Thymus (tissue), 11 donors: ENCODE measurements around the gene PRUNE2. TPM values are rescaled to one million over a fixed set of nuclear protein-coding genes. Genes with fewer than 3 reads are reported as not detected.

Experiments
- DNase-seq, 9 donors: peaks; one replicate each; pipeline ENCODE4 v3.0.0-alpha.2; 2013; ENCODE audit warnings: low spot score in 9 of 9, low read depth in 6 of 9, missing footprints in 1 of 9
- H3K27ac ChIP-seq, 2 donors: one replicate each; pipeline ENCODE4 v1.5.1; 2013; ENCODE audit warnings: control low read depth in 1 of 2, low read depth in 1 of 2, low read length in 1 of 2, mild to moderate bottlenecking in 1 of 2, moderate library complexity in 1 of 2
- H3K27me3 ChIP-seq, 2 donors: one replicate each; pipeline ENCODE4 v1.5.1; 2013; ENCODE audit warnings: low read length in 1 of 2; ENCODE audit not compliant: control insufficient read depth in 2 of 2, insufficient read depth in 1 of 2
- H3K36me3 ChIP-seq, 2 donors: one replicate each; pipeline ENCODE4 v1.5.1; 2013; ENCODE audit warnings: low read length in 1 of 2, mild to moderate bottlenecking in 1 of 2, moderate library complexity in 1 of 2; ENCODE audit not compliant: control insufficient read depth in 2 of 2, insufficient read depth in 2 of 2
- H3K4me1 ChIP-seq, 2 donors: one replicate each; pipeline ENCODE4 v1.5.1; 2013; ENCODE audit warnings: low read length in 2 of 2; ENCODE audit not compliant: control insufficient read depth in 2 of 2, insufficient read depth in 2 of 2
- H3K4me3 ChIP-seq, 2 donors: one replicate each; pipeline ENCODE4 v1.5.1; 2013; ENCODE audit warnings: low read length in 2 of 2, control low read depth in 1 of 2, mild to moderate bottlenecking in 1 of 2
- H3K9me3 ChIP-seq, 2 donors: one replicate each; pipeline ENCODE4 v1.5.1; 2013; ENCODE audit warnings: low read length in 1 of 2, mild to moderate bottlenecking in 1 of 2; ENCODE audit not compliant: control insufficient read depth in 2 of 2, insufficient read depth in 1 of 2
- WGBS: extraction: QIAGEN DNeasy Blood & Tissue Kit; methylation state at CpG from one replicate; pipeline ENCODE4 v1.1.7; 2013; 5-methylcytosine and 5-hydroxymethylcytosine counted together
- polyA plus RNA-seq: library from polyadenylated mRNA; stranded (reverse); fragments of 200-250 nt; gene quantifications from one replicate; pipeline ENCODE4 v1.2.3, GENCODE V29; 2013
- total RNA-seq: library from RNA; stranded (reverse); fragments of 120-200 nt; gene quantifications from one replicate; pipeline ENCODE4 v1.2.4, GENCODE V29; 2013
- donor health status: healthy.

Gene PRUNE2
- total and polyA plus RNA-seq, 2 donors: 2.0 to 3.4 TPM

GRCh38 chr9:76835571-76836283 lies 70.2 kb downstream of the PRUNE2 start:
- Histone ChIP-seq H3K27ac (no peak overlapping the region), H3K9me3 (no peaks in the 10 kb centered on the region), H3K36me3 (no peaks in the 10 kb centered on the region), H3K4me3 (no peak overlapping the region), H3K4me1 (no peaks in the 10 kb centered on the region), H3K27me3 (no peaks in the 10 kb centered on the region)
- no peak for DNase-seq
- WGBS: 84% methylated on average over 7 of the region's 7 CpGs

GRCh38 chr9:76828447-76828846 lies 77.5 kb downstream of the PRUNE2 start:
- no peak for DNase-seq
- 79% methylated on average over 3 of the region's 3 CpGs for WGBS
- Histone ChIP-seq H3K4me3 (no peak overlapping the region), H3K36me3 (no peaks in the 10 kb centered on the region), H3K4me1 (no peaks in the 10 kb centered on the region), H3K27ac (no peak overlapping the region), H3K27me3 (no peaks in the 10 kb centered on the region), H3K9me3 (no peaks in the 10 kb centered on the region)

GRCh38 chr9:76827296-76828080 lies 78.4 kb downstream of the PRUNE2 start:
- Histone ChIP-seq H3K27me3 (no peaks in the 10 kb centered on the region), H3K27ac (no peak overlapping the region), H3K9me3 (no peaks in the 10 kb centered on the region), H3K4me3 (no peak overlapping the region), H3K4me1 (no peaks in the 10 kb centered on the region), H3K36me3 (no peaks in the 10 kb centered on the region)
- WGBS: 93% methylated on average over 9 of the region's 9 CpGs
- DNase-seq: no peak

- Histone ChIP-seq H3K36me3 (no peaks in the 10 kb centered on the region), H3K27me3 (no peaks in the 10 kb centered on the region), H3K4me1 (no peaks in the 10 kb centered on the region), H3K9me3 (no peaks in the 10 kb centered on the region), H3K27ac (no peak overlapping the region), H3K4me3 (no peak overlapping the region)
- DNase-seq: no peak
- WGBS: 94% methylated on average over 6 of the region's 6 CpGs
Measured at GRCh38 chr9:76820431-76820830, 85.5 kb downstream of the PRUNE2 start.

GRCh38 chr9:76818271-76818670 lies 87.6 kb downstream of the PRUNE2 start:
- H3K9me3 ChIP-seq: no peaks in the 10 kb centered on the region
- H3K4me3 ChIP-seq: no peak overlapping the region
- H3K27me3 ChIP-seq: no peaks in the 10 kb centered on the region
- DNase-seq: no peak
- H3K36me3 ChIP-seq: no peaks in the 10 kb centered on the region
- H3K4me1 ChIP-seq: no peaks in the 10 kb centered on the region
- 85% methylated on average over 4 of the region's 4 CpGs for WGBS
- no peak overlapping the region for H3K27ac ChIP-seq

- no peaks in the 10 kb centered on the region for H3K9me3 ChIP-seq
- H3K27ac ChIP-seq: no peak overlapping the region
- no peaks in the 10 kb centered on the region for H3K27me3 ChIP-seq
- no peak overlapping the region for H3K4me3 ChIP-seq
- no peaks in the 10 kb centered on the region for H3K4me1 ChIP-seq
- 94% methylated on average over 1 of the region's 1 CpG for WGBS
- DNase-seq: no peak
- no peaks in the 10 kb centered on the region for H3K36me3 ChIP-seq
Measured at GRCh38 chr9:76817489-76817888, 88.4 kb downstream of the PRUNE2 start.

- Histone ChIP-seq H3K27ac (no peak overlapping the region), H3K4me1 (no peaks in the 10 kb centered on the region), H3K36me3 (no peaks in the 10 kb centered on the region), H3K27me3 (peaks cover 0 to 3% of the 10 kb centered on the region in 2 donors), H3K4me3 (no peak overlapping the region), H3K9me3 (no peaks in the 10 kb centered on the region)
- no peak for DNase-seq
- WGBS: 90% methylated on average over 6 of the region's 6 CpGs
Measured at GRCh38 chr9:76812591-76812990, 93.3 kb downstream of the PRUNE2 start.

- Histone ChIP-seq H3K4me1 (no peaks in the 10 kb centered on the region), H3K9me3 (no peaks in the 10 kb centered on the region), H3K27me3 (peaks cover 0 to 3% of the 10 kb centered on the region in 2 donors), H3K4me3 (no peak overlapping the region), H3K27ac (no peak overlapping the region), H3K36me3 (no peaks in the 10 kb centered on the region)
- peak in 8 of 9 donors; percentile 6 to 51 (median 16) for DNase-seq
- WGBS: 46% methylated on average over 2 of the region's 2 CpGs
Measured at GRCh38 chr9:76810377-76810957, 95.4 kb downstream of the PRUNE2 start.

- Histone ChIP-seq H3K4me1 (no peaks in the 10 kb centered on the region), H3K4me3 (no peak overlapping the region), H3K27me3 (peaks cover 0 to 3% of the 10 kb centered on the region in 2 donors), H3K27ac (no peak overlapping the region), H3K36me3 (no peaks in the 10 kb centered on the region), H3K9me3 (no peaks in the 10 kb centered on the region)
- DNase-seq: no peak
- WGBS: 78% methylated on average over 5 of the region's 5 CpGs
Measured at GRCh38 chr9:76808636-76809035, 97.3 kb downstream of the PRUNE2 start.
